Mucosa of descending colon (tissue), 3 donors: ENCODE results near the gene LSS. TPM values are rescaled to one million over a fixed set of nuclear protein-coding genes. Genes with fewer than 3 reads are reported as not detected.

Experiments
- ATAC-seq: fragments of 200-7000 bp; cut with Tn5 transposase; one replicate; pipeline ENCODE4 v1.9.1; 2020; ENCODE audit warnings: mild to moderate bottlenecking, moderate library complexity
- DNase-seq, 3 donors: peaks; one replicate each; pipeline ENCODE4 v3.0.0-alpha.2; 2020
- H3K36me3 ChIP-seq: fragments of 200-600 bp; one replicate; pipeline ENCODE4 v1.8.0; 2021; ENCODE audit warnings: low read depth, mild to moderate bottlenecking
- H3K4me1 ChIP-seq: fragments of 200-600 bp; one replicate; pipeline ENCODE4 v1.8.0; 2021; ENCODE audit warnings: low read depth, mild to moderate bottlenecking
- H3K4me3 ChIP-seq: fragments of 200-600 bp; one replicate; pipeline ENCODE4 v1.8.0; 2021; ENCODE audit warnings: mild to moderate bottlenecking
- H3K9me3 ChIP-seq: fragments of 200-600 bp; one replicate; pipeline ENCODE4 v1.8.0; 2021; ENCODE audit warnings: mild to moderate bottlenecking
- CTCF ChIP-seq: fragments of 200-600 bp; IDR thresholded peaks from one replicate; pipeline ENCODE4 v1.8.0; 2022; ENCODE audit warnings: antibody characterized with exemption, mild to moderate bottlenecking
- intact Hi-C, 2 donors: fragments of 100-400 bp; cut with DNase I in 1 of 2; cut with micrococcal nuclease in 1 of 2; formaldehyde crosslinking; loops; one replicate each; pipeline versions ENCODE4 v1.11.0 to v1.11.1; 2022; cut with DNase I, micrococcal nuclease
- long read RNA-seq, 2 donors: library from polyadenylated mRNA; unstranded; transcript quantifications; one replicate each; pipeline ENCODE4 v2.0.0, GENCODE V29; 2019 to 2021
- total RNA-seq, 3 donors: library from RNA; stranded (reverse); fragmentation: NEBNext Ultra II Directional in 2 of 3; extraction: Animal tissue kit (Norgen Biotek cat#: 25700) in 2 of 3; gene quantifications; one replicate each; pipeline versions ENCODE4 v1.2.1 to v1.2.4, GENCODE V29; 2021 to 2023
- donor health status: DM: no; HTN: no; CAD: no; lungs with moderate emphysema.
- donor health status: DM: no; HTN: no; CAD: no.
- donor health status: DM: no; HTN: yes; CAD: no.

Gene LSS
- total RNA-seq = 10 to 100 TPM; 72.6 to 84.8 (median 81.1) TPM
- long read RNA-seq, donor 1, full-length matches to known transcripts = 19 of 83 reads
- long read RNA-seq, donor 1, partial matches to known transcripts = 43 of 83 reads
- long read RNA-seq, donor 1, other reads (novel, unspliced or antisense) = 21 of 83 reads
- long read RNA-seq, donor 2, full-length matches to known transcripts = 9 of 14 reads
- long read RNA-seq, donor 2, partial matches to known transcripts = 0 of 14 reads
- long read RNA-seq, donor 2, other reads (novel, unspliced or antisense) = 5 of 14 reads

GRCh38 chr21:46228345-46229051, at the start of gene LSS:
TSS of gene LSS (minus strand) at chr21:46228774. CDS start at chr21:46228745, 29 bp downstream.
- Histone ChIP-seq H3K9me3 (no peaks in the 10 kb centered on the region), H3K36me3 (no peaks in the 10 kb centered on the region), H3K4me1 (peaks cover 18% of the 10 kb centered on the region), H3K4me3 (peak within 1 kb of the TSS; percentile 84)
- no peak for TF ChIP-seq CTCF
- DNase-seq (peak; percentile 97 to 100 (median 99)), ATAC-seq (peak; percentile 93)
- intact Hi-C loops = no loop called here

GRCh38 chr21:46274797-46275390, 46.3 kb upstream of the LSS start:
- Histone ChIP-seq H3K36me3 (peaks cover 9% of the 10 kb centered on the region), H3K4me3 (no peak overlapping the region), H3K4me1 (no peaks in the 10 kb centered on the region), H3K9me3 (no peaks in the 10 kb centered on the region)
- intact Hi-C loops = no loop called here
- no peak for TF ChIP-seq CTCF
- ATAC-seq = no peak
- no peak for DNase-seq

GRCh38 chr21:46273341-46273740, 44.8 kb upstream of the LSS start:
- H3K4me3 ChIP-seq = no peak overlapping the region
- no peaks in the 10 kb centered on the region for H3K9me3 ChIP-seq
- H3K4me1 ChIP-seq = no peaks in the 10 kb centered on the region
- no peak for TF ChIP-seq CTCF
- H3K36me3 ChIP-seq = peaks cover 9% of the 10 kb centered on the region
- DNase-seq = no peak
- ATAC-seq = no peak
- intact Hi-C loops = no loop called here

- TF ChIP-seq CTCF = no peak
- Histone ChIP-seq H3K4me3 (no peak overlapping the region), H3K9me3 (no peaks in the 10 kb centered on the region), H3K4me1 (no peaks in the 10 kb centered on the region), H3K36me3 (peaks cover 17% of the 10 kb centered on the region)
- DNase-seq (no peak), ATAC-seq (no peak)
- intact Hi-C loops = no loop called here
These were observed 40.9 kb upstream of the LSS start for GRCh38 chr21:46269466-46269865.

- Histone ChIP-seq H3K9me3 (no peaks in the 10 kb centered on the region), H3K4me3 (no peak overlapping the region), H3K36me3 (peaks cover 13% of the 10 kb centered on the region), H3K4me1 (no peaks in the 10 kb centered on the region)
- intact Hi-C loops = no loop called here
- ATAC-seq = no peak
- no peak for DNase-seq
- TF ChIP-seq CTCF = no peak
These were observed 39.8 kb upstream of the LSS start for GRCh38 chr21:46268371-46268770.
